Measurements from ENCODE around the gene RNASE7.

Gene RNASE7

DNA sequence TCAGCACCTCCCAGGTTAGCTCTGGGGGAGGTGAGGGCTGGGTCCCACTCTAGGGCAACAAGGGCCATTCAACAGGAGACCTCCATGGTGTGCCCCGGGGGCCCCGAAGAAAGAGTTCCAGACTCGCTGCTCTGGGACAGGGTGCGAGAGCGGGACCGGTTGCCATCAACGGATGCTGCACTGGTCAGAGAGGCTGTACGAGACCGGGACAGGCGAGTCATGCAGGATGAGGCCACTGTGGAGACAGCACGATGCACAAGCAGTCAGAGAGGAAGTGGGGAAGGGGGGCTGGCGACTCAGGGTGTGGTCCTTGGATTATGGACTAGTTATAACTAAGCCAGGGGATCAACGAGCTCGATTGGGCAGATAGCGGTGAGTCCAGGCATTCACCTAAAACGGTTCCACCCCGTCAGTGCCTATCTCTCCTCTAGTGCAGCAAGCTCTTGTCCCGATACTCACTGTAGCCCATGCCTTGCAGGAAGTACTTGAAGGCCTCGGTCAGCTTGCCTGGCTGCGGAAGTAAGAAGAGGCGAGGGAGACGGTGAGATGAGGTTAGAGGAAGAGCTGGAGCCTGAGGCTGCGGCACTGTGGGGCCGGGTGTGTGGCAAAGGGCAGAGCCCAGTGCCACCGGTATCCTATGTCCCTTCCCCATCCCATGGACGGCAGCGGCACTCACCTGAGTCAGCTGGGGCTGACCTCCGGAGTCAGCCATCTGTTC lies 24.5 kb upstream of the RNASE7 start:
- no peak for TF ChIP-seq ZNF274 (IDR thresholded peaks at IDR 0.05; ENCODE audit: low read depth, low read length)
- no peak overlapping the region for H3K4me3 ChIP-seq (ENCODE audit: low read length)

DNA sequence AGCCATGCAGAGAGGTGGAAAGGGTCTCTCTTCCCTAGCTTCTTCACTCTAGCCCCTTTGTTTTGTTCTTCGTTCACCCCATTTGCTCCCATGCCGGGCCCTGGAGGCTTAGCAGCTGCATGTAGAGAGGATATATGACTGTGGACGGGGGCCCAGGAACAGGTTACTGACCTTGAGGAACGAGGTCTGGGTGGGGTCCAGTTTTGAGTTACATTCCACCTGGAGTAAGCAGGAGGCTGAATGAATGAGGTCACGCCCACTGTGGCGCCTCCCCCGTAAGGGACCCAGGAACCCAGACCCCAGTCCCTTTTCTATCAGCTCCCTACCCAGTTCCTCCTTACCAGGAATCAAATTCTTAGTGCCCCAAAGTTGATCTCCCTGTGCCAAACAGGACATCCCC lies 23.9 kb upstream of the RNASE7 start:
- no peak for TF ChIP-seq ZNF274 (IDR thresholded peaks at IDR 0.05; ENCODE audit: low read depth, low read length)
- H3K4me3 ChIP-seq (ENCODE audit: low read length): no peak overlapping the region

DNA sequence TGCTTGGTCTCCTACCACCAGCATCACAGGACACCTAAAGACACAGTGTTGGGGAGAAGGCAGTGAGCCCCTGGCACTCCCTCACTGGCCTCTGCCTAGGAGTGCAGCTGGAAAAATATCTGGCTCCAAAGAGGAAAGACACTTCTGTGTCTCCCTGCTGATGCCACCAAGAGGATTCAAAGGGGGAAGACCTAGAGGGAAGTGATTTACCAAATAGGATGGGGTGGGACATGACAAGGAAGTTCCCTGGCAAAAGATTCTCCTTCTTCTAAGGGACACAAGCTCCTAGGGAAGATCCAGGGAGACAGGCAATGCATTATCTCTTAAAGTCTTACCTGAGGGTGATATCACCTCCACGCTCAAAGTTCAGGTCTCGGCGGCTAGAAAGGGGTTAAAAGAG lies 23.4 kb upstream of the RNASE7 start:
- H3K4me3 ChIP-seq (ENCODE audit: low read length): no peak overlapping the region
- TF ChIP-seq ZNF274 (IDR thresholded peaks at IDR 0.05; ENCODE audit: low read depth, low read length): no peak

DNA sequence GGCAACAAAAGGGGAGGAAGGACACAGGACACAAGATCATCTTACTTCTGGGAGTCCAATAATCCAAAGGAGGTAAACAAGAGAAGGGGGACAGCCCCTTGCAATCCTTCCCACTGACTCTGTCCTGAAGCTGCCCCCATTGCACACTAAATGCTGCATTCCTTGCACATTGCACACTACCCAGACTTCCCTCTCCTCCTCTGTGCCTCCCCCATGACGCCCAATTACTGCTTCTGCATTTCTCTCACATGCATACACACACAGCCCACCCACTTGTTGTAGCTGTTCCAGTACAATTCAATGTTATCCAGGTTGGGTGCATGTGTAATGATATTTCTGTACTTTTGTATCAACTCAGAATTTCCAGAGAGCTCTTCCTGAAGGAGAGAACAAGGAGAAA lies 22.8 kb upstream of the RNASE7 start:
- TF ChIP-seq ZNF274 (IDR thresholded peaks at IDR 0.05; ENCODE audit: low read depth, low read length): no peak
- H3K4me3 ChIP-seq (ENCODE audit: low read length): no peak overlapping the region

DNA sequence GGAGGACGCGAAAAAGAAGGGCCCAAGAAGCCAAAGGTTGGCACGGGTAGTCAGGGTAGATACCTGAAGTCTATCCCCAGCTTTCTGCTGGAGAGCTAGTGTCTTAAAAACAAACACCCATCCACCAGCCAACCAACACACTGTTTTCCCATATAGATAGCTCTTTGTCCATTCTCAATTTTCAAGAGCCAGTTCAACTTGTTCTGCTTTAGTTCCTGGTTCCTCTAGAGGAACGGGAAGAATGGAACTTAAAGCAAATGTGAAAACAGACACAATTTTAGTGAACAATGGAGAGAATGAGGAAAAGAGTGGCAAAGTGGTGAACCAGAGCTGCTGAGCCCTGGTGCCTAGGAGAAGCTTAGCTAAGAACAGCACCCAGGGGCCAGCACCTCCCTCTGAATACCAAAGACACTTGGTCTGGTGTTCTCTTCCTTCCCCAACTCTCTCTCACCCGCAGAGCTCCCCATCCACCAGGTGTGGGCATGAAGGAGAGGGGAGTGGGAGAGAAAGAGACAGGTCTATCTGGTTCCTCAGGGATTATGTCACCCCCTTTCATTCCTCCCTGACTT lies 21.1 kb upstream of the RNASE7 start:
- H3K4me3 ChIP-seq (ENCODE audit: low read length): no peak overlapping the region
- TF ChIP-seq ZNF274 (IDR thresholded peaks at IDR 0.05; ENCODE audit: low read depth, low read length): no peak

DNA sequence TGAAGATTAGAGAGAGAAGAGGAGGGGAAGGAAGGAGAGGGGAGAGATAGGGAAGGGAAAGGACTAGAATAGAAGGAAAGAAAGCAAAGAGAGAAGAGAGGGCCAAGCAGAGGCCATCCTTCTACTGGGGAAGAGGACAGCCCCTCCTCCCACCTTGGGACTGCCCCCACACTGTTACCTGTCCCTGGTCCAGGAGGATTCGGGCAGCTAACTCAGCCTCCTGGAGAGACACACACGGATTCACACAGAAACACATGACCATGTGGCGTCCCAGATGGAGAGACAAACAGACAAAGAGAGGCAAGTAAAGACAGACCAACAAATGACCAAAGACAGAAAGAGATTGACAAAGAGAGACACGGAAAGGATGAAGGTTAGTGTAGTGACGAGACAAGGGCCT lies 19.5 kb upstream of the RNASE7 start:
- no peak overlapping the region for H3K4me3 ChIP-seq (ENCODE audit: low read length)
- no peak for TF ChIP-seq ZNF274 (IDR thresholded peaks at IDR 0.05; ENCODE audit: low read depth, low read length)

DNA sequence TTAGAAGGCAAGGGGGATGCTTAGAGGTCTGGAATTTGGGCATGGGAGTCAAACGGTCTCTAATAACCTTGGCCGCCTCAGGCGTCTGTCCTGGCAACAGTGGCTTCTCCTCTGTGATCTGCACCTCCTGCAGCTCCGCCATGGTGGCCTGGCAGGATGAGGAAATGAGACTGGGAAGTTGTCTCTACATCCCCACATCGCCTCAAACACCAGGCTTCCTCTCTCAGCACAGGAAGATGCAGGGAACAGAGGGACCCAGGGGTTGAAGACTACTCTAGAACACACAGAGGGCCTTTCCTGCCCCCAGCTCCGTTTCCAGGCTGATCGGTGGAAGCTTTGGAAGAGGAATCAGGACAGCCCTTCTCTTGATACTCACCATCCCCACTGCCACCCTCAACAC lies 19.0 kb upstream of the RNASE7 start:
- TF ChIP-seq ZNF274 (IDR thresholded peaks at IDR 0.05; ENCODE audit: low read depth, low read length): no peak
- no peak overlapping the region for H3K4me3 ChIP-seq (ENCODE audit: low read length)

DNA sequence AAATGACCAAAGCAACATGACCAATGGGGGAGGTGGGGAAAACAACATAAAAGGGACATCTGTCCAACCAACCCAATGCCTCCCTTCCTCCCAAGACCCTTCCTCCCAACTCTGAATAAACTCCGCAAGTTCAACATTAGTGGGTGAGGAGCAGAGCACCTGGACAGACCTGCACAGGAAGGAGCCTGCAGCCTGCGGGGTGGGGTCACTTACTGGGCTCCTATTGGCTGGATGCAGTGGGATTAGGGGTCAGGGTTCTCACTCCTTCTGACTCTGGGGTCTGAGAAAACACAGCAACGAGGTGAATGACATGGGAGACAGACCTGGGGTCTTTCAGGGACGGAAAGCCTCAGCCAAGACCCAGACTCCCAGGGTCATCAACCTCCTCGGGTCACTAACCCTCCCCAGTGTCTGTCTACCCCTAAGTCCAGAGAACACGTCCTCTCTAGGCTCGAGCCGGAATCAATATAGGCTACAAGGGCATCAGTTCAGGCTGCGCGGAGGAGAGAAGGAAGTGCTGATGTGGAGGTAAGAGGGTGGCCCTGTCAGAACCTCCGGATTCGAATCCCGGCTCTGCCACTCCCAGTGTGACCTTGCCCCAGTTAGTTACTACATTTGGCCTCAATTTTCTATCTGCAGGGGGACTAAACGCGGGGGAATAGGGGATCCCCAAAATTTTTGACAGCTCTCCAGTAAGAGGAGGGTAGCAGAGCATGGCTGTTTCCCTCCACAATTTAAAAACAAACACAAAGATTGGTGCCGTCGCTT lies 18.2 kb upstream of the RNASE7 start:
- no peak for TF ChIP-seq ZNF274 (IDR thresholded peaks at IDR 0.05; ENCODE audit: low read depth, low read length)

DNA sequence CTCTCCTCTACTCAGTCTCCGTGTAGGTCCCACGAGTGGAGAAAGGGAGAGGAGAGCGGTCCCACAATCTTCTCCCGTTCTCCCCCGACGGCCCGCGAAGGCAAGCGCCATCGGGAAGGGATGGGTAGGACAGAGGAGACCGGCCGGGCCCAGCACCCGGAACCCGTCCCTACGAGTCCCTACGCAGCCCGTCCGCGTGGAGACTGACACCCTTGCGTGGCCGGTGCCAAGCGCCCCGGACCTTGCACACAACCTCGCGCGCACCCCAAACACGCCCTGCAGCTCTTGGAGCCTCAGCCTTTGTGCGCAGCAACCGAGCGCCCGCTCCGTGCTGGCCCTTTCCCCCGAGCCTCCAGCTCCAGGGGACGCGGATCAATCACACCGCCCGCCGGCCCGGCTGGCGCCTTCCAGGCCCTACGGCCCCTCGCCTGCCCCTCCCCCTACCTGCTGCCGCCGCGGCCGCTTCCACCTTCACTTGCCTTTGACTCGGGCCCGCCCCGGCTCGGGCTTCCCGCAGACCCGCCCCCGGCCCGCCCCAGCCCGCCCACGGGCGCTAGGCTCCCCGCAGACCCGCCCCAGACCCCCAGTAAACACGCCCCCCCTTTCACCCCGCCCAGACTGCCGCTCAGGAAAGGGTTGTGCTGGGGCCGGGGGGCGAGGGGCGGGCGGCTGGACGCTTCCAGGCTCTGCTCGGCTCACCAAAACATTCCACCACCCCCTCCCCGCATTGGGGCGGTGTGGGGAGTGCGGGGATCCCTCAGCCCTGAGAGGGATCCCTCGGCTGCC lies 17.4 kb upstream of the RNASE7 start, which contains the start of gene NDRG2:
Gene NDRG2 (minus strand): TSS at position 477 of the 786 bp plus-strand sequence. CDS start 1,746 bp downstream, outside the sequence.
- TF ChIP-seq ZNF274 (IDR thresholded peaks at IDR 0.05; ENCODE audit: low read depth, low read length): no peak
- H3K4me3 ChIP-seq (ENCODE audit: low read length): peak within 1 kb of the TSS; percentile 29; the same call in 1 of the 2 replicates

More for the DNA sequence above, 18.2 kb upstream of the RNASE7 start:
- no peak overlapping the region for H3K4me3 ChIP-seq (ENCODE audit: low read length)

DNA sequence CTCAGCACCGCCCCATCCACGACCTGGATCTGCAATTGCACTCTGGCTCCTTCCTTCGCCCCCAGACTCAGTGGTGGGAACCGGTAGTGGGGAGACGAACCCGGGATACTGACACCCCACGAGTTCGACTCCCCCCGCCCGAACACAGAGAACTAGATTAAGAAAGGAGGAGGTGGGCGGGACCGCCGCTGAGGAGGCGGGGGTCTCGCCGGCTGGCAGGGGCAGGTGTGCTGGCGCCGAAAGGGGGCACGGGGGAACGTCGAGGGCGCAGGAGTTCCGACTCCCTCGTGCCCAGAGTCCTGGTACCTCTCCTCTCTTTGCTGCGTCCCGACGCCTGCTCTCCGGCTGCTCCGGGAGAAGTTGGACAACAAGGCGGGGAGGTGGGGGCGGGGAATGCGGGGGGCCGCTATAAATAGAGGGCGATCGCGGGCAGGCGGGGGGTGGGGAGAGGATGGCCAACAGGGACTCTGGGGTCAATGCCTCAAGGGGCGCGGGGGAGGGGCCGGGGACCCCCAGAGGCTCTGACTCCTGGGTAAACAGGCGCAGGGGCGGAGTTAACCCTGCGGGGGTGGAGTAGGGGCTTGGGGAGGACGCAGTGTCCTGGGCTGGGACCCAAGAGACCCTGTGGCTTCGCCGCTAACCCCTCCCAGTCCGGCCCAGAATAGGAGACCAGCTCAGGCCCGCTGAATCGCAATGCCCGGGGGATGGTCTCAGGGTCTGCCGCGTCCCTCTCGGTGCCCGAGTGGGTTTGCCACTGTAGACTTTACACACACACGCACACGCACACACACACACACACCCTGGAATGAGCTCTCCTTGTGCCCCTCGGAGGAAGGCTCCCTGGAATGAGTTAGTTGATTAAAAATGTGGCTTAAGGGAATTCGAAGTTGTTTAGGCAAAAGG lies 16.5 kb upstream of the RNASE7 start:
- TF ChIP-seq ZNF274 (IDR thresholded peaks at IDR 0.05; ENCODE audit: low read depth, low read length): no peak
- no peak overlapping the region for H3K4me3 ChIP-seq (ENCODE audit: low read length)

DNA sequence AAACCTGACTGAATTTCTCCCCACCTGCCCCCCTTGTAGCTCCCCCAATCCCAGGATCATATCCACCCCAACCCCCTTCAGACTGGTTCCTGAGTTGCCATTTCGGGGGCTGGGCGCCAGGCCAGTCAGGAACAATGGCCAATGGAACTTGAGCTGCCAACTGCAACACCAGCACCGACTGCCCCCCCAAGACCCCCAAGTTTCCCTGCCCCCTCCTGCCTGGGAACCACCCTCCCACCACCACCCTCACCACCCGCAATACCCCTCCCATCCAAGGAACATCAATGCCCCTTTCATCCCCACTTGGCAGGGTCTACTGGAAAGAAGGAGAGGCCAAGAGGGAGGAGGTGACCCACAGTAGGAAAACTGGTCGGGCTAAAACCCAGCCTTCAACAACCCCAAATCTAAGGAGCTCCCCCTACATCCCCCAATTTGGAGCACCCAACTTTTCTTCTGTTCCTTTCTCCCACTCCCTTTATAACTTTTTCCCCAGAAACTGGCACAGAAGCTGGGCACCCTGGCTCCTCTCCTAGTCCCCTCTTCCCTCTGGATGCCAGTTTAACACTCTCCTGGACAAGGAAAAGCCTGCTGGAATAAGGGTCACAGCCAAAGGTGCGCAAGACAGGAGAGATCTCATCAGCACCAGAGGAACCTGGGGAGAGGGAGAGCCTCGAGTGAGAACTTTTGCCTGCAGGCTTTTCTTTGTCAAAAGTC lies 15.7 kb upstream of the RNASE7 start:
- H3K4me3 ChIP-seq (ENCODE audit: low read length): no peak overlapping the region
- no peak for TF ChIP-seq ZNF274 (IDR thresholded peaks at IDR 0.05; ENCODE audit: low read depth, low read length)

DNA sequence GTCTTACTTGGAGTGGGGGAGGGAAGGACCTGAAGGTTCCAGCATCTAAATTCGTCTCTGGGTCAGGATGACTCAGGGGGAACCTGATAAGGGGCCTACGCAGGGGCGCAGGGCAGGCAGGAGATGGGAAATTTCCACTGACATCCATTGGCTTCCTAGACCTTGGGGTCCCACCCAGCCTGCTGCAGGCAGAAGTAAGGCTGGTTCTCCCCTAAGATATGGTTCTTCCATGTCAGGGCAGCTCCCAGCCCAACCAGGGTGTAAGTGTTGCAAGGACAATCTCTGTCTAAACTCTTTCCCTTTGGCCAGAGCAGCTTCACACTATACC lies 15.2 kb upstream of the RNASE7 start:
- no peak overlapping the region for H3K4me3 ChIP-seq (ENCODE audit: low read length)
- no peak for TF ChIP-seq ZNF274 (IDR thresholded peaks at IDR 0.05; ENCODE audit: low read depth, low read length)

DNA sequence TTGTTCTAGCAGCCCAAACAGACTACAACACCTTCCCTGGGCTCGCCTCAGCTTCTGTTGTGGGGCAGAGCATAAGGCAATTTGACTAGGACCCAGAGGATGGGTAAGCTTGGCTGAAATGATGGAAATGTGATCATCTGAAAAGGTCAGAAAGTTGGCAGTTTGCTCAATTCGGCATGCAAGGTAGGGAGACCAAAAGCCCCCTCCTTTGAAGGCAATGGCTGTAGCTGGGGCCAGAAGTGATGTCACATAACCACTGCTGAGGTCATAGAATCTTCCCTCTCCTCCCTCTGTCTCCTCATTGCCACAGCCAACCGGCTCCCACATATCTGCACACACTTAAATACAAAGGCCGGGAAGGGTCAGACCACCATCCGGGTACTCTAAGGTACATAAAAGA lies 12.2 kb upstream of the RNASE7 start, which contains the start of gene TPPP2:
Gene TPPP2 (plus strand): TSS at position 301 of the 400 bp plus-strand sequence. CDS start 365 bp downstream, outside the sequence.
- TF ChIP-seq ZNF274 (IDR thresholded peaks at IDR 0.05; ENCODE audit: low read depth, low read length): no peak

More for the DNA sequence above, 12.2 kb upstream of the RNASE7 start, which contains the start of gene TPPP2:
- no peak within 1 kb of the TSS for H3K4me3 ChIP-seq (ENCODE audit: low read length)
